A673 (cell line): ENCODE results near the gene FOXJ3.

Experiments
- CTCF ChIP-seq: fragments of 300-800, 200-600 bp; sonication (generic); conservative IDR thresholded peaks from 2 replicates; pipeline ENCODE4 v1.5.1; 2017; ENCODE audit warnings: low read depth, mild to moderate bottlenecking, antibody characterized with exemption, low read length, moderate library complexity, mixed read lengths
- EZH2 ChIP-seq: fragments of 200-600 bp; sonication (generic); IDR thresholded peaks from 2 replicates; pipeline ENCODE4 v1.6.1; 2017; ENCODE audit warnings: borderline replicate concordance, low read depth, mild to moderate bottlenecking, mixed read lengths, antibody characterized with exemption, low read length; ENCODE audit not compliant: poor library complexity, severe bottlenecking

- TF ChIP-seq CTCF: peak; percentile 99
- TF ChIP-seq EZH2: no peak
These were observed 161.7 kb downstream of the FOXJ3 start for GRCh38 chr1:42173155-42173933.
